Chondrocyte (in vitro differentiated cells): Measurements from ENCODE around the gene BAG3. TPM values are rescaled to one million over a fixed set of nuclear protein-coding genes. Genes with fewer than 3 reads are reported as not detected.
A peak's percentile ranks its signal among the peaks of the same experiment; 100 is the strongest.

Experiments
- DNase-seq: peaks from one replicate; pipeline ENCODE4 v3.0.0; 2021; ENCODE audit warnings: mixed read lengths, low spot score
- H3K27ac Mint-ChIP-seq: one replicate; pipeline ENCODE4 v1.8.0; 2021; ENCODE audit warnings: mild to moderate bottlenecking, moderate library complexity, mixed read lengths; ENCODE audit not compliant: unreplicated experiment
- H3K27me3 Mint-ChIP-seq: 2 replicates; pipeline ENCODE4 v1.8.0; 2021; ENCODE audit warnings: low read depth, mixed read lengths
- H3K36me3 Mint-ChIP-seq: 2 replicates; pipeline ENCODE4 v1.8.0; 2021; ENCODE audit warnings: low read depth, mixed read lengths
- H3K4me1 Mint-ChIP-seq: 2 replicates; pipeline ENCODE4 v1.8.0; 2021; ENCODE audit warnings: low read depth, mild to moderate bottlenecking, mixed read lengths
- H3K4me3 Mint-ChIP-seq: one replicate; pipeline ENCODE4 v1.8.0; 2021; ENCODE audit warnings: mild to moderate bottlenecking, moderate library complexity, mixed read lengths; ENCODE audit not compliant: unreplicated experiment
- H3K9me3 Mint-ChIP-seq: 2 replicates; pipeline ENCODE4 v1.8.0; 2021; ENCODE audit warnings: low read depth, mixed read lengths
- total RNA-seq: library from RNA; stranded (reverse); gene quantifications from 3 replicates; pipeline ENCODE4 v1.2.1, GENCODE V29; 2021
- TF ChIP-seq, protein P1 (sequence below): fragments of 200-600 bp; sonication (generic); IDR thresholded peaks from 2 replicates; pipeline ENCODE4 v1.5.0; 2021; ENCODE audit warnings: antibody characterized with exemption, mild to moderate bottlenecking, moderate library complexity

The BAG3 gene
- total RNA-seq, 1 donor from 2014 or later: 62.0 TPM

DNA sequence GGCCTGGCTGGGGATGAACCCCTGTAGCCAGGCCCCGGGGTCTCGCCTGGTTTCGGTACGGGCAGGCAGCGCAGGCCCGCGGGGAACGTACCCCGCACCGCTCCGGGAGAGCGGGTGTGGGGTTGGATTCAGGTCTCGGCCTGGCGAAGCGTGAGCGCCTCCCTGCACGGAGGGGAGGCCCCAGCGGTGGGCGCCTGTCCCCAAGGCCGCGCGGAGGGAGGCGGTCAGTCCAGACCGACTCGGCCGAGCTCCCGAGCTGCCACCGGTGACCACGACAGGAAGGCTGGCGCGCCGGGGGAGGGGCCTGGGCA, 74.3 kb downstream of the BAG3 start:
- Mint-ChIP-seq H3K27me3 (no peaks in the 10 kb centered on the region), H3K9me3 (no peaks in the 10 kb centered on the region), H3K4me3 (peak overlapping the region; percentile 69), H3K27ac (peak overlapping the region; percentile 66), H3K36me3 (no peaks in the 10 kb centered on the region), H3K4me1 (peaks cover 34% of the 10 kb centered on the region)
- TF ChIP-seq, protein P1, sequence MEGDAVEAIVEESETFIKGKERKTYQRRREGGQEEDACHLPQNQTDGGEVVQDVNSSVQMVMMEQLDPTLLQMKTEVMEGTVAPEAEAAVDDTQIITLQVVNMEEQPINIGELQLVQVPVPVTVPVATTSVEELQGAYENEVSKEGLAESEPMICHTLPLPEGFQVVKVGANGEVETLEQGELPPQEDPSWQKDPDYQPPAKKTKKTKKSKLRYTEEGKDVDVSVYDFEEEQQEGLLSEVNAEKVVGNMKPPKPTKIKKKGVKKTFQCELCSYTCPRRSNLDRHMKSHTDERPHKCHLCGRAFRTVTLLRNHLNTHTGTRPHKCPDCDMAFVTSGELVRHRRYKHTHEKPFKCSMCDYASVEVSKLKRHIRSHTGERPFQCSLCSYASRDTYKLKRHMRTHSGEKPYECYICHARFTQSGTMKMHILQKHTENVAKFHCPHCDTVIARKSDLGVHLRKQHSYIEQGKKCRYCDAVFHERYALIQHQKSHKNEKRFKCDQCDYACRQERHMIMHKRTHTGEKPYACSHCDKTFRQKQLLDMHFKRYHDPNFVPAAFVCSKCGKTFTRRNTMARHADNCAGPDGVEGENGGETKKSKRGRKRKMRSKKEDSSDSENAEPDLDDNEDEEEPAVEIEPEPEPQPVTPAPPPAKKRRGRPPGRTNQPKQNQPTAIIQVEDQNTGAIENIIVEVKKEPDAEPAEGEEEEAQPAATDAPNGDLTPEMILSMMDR: no peak
- no peak for DNase-seq

DNA sequence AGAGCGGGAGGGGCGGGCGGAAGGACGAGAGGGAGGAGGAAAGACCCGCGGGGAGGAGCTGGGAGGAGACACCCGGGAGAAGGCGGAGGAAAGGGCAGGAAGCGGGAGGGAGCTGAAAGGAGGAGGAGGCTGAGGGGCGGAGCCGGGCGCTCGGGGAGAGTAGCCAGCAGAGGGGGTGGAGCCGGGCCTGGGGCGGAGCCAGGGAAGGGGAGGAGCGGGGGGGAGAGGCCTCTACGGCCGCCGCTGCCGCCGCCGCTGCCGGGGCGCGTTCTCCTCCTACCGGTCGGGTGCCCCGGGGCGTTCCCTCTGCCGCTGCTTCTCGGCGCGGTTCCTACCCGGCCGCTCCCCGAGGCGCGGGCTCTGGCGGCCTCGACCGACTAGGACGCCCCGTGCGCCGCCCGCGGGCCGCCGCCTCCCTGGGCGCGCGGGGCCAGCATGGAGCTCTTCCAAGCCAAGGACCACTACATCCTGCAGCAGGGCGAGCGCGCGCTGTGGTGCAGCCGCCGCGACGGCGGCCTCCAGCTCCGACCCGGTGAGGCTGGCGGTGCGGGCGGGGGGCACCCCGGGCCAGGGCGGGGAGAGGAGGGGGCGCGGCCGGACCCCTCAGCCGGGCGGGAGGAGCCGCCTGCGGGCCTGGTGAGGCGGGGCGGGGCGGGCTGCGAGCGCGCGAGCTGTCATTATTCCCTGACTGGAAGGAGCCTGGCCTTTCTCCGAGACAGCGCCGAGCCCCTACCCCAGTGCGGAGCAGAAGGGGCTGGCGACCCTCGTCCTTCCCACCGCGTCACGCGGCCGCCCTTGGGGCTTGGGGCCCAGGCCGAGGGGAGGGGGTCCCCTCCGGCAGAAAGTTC, 74.9 kb downstream of the BAG3 start, which contains the start of gene INPP5F:
Gene INPP5F, plus strand, starts transcription at position 223 of the 848 bp plus-strand sequence. Its CDS starts 213 bp downstream, at position 436.
- peak within 1 kb of the TSS; percentile 66 for H3K27ac Mint-ChIP-seq
- no peaks in the 10 kb centered on the region for H3K36me3 Mint-ChIP-seq
- TF ChIP-seq, protein P1: peak; percentile 63
- peaks cover 34% of the 10 kb centered on the region for H3K4me1 Mint-ChIP-seq
- H3K27me3 Mint-ChIP-seq: no peaks in the 10 kb centered on the region
- no peaks in the 10 kb centered on the region for H3K9me3 Mint-ChIP-seq
- DNase-seq: peak; percentile 100
- H3K4me3 Mint-ChIP-seq: peak within 1 kb of the TSS; percentile 80

DNA sequence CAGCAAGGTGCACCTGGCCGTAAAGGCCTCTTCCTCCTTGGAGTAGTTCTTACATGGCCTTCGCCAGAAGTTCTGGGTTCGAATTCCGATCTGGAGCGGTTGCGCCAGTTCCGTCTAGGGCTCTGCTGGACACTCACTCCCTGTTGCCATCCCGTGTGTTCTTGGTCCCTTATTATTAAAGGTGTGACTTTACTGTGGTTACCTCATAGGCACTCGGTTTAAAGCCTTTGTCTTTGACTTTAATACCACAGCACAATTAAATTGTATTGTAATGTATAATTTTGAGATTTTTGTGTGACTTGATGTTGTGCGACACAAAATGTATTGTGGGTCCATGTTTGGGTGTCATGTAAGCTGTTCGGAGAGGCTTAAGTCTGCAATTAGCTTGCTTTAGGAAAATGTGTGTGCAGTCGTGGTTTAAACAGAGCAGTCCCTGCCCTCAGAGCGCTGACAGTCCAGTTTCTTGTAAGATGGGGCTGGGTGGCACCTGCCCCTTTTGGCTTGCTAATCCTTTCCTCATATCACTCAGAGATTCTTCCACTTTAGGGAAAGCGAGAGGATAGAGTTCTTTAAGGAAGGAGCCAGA, 75.6 kb downstream of the BAG3 start:
- no peaks in the 10 kb centered on the region for H3K27me3 Mint-ChIP-seq
- peaks cover 34% of the 10 kb centered on the region for H3K4me1 Mint-ChIP-seq
- no peak for DNase-seq
- no peaks in the 10 kb centered on the region for H3K36me3 Mint-ChIP-seq
- H3K27ac Mint-ChIP-seq: peak overlapping the region; percentile 54
- TF ChIP-seq, protein P1: no peak
- H3K9me3 Mint-ChIP-seq: no peaks in the 10 kb centered on the region
- H3K4me3 Mint-ChIP-seq: peak overlapping the region; percentile 80

Other genes starting within 250 kb of the BAG3 start
- gene RGS10, start 108.7 kb upstream of the BAG3 start, total RNA-seq: 17.8 to 19.7 TPM (median 19.0 TPM) in 3 replicates
- 128 to 132 TPM (median 128 TPM) in 3 replicates for gene TIAL1, start 54.4 kb upstream of the BAG3 start, total RNA-seq
- gene INPP5F, start 74.7 kb downstream of the BAG3 start, total RNA-seq: 55.7 to 83.1 TPM (median 56.4 TPM) in 3 replicates
- gene MCMBP, start 221.5 kb downstream of the BAG3 start, total RNA-seq: 43.9 to 52.6 TPM (median 45.1 TPM) in 3 replicates
- 65.2 to 90.3 TPM (median 70.0 TPM) in 3 replicates for gene SEC23IP, start 241.3 kb downstream of the BAG3 start, total RNA-seq